D721Med (cell line): ENCODE results near the gene COX15.

Experiments used
- DNase-seq: peaks from one replicate; pipeline ENCODE4 v3.0.0; 2011; ENCODE audit warnings: low spot score; ENCODE audit not compliant: insufficient read length
- FAIRE-seq: peaks from 2 replicates; lab custom pipeline; 2011; peaks lifted over from hg19 to GRCh38; lab: Jason Lieb, UNC
- TF ChIP-seq, protein P1 (sequence below): IDR thresholded peaks from 2 replicates; pipeline ENCODE4 v1.5.1; 2012; ENCODE audit warnings: mild to moderate bottlenecking, control low read depth; ENCODE audit not compliant: insufficient read depth; ENCODE audit errors: missing control alignments

Gene COX15

GRCh38 chr10:99693933-99694583 lies 37.9 kb downstream of the COX15 start:
- TF ChIP-seq, protein P1, sequence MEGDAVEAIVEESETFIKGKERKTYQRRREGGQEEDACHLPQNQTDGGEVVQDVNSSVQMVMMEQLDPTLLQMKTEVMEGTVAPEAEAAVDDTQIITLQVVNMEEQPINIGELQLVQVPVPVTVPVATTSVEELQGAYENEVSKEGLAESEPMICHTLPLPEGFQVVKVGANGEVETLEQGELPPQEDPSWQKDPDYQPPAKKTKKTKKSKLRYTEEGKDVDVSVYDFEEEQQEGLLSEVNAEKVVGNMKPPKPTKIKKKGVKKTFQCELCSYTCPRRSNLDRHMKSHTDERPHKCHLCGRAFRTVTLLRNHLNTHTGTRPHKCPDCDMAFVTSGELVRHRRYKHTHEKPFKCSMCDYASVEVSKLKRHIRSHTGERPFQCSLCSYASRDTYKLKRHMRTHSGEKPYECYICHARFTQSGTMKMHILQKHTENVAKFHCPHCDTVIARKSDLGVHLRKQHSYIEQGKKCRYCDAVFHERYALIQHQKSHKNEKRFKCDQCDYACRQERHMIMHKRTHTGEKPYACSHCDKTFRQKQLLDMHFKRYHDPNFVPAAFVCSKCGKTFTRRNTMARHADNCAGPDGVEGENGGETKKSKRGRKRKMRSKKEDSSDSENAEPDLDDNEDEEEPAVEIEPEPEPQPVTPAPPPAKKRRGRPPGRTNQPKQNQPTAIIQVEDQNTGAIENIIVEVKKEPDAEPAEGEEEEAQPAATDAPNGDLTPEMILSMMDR = no peak
- no peak for DNase-seq
- no peak for FAIRE-seq

DNA sequence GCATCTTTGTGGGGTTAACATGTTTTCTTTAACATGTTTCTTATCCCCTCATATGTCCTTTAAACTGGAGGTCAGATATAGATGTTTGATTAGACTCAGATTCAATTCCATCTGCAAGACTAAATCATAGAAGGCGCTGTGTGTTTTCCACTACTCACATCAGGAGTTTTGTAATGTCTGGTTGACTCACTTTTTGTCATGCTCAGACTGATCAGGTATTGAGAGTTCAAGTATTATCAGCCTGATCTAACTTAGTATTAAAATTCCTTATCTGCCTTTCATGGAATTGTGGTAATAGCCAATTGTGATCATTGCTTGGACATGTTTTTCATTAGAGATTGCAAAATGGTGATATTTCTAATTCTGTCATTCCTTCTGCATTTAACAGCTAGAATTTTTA lies 42.5 kb downstream of the COX15 start:
- no peak for FAIRE-seq

GRCh38 chr10:99685597-99685967 lies 46.3 kb downstream of the COX15 start:
- no peak for DNase-seq
- TF ChIP-seq, protein P1 = no peak
- no peak for FAIRE-seq

More for the DNA sequence above, 42.5 kb downstream of the COX15 start:
- TF ChIP-seq, protein P1 = no peak
- no peak for DNase-seq

DNA sequence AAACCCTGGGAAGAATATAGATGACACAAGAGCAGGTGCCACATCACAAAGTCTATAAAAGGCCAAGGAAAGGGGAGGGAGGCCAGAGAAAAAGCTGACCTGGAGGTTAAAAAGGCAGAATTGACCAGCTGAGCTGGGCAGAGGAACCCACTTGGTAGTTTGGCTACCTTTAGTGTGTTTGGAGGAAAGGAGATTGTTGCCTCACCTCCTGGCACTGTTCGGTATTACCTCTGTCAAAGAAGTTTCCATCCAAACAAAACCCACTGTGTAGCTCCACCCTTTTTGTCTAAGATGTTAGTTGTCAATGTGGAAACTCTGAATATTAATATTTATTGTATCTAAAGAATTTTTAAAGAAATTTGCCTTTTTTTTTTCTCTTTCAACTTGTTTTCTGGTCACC lies 49.2 kb downstream of the COX15 start:
- no peak for FAIRE-seq
- TF ChIP-seq, protein P1 = no peak
- no peak for DNase-seq
